HEK293 (cell line): Measurements from ENCODE around the gene TMEM126B.

Experiments used
- BCL11A ChIP-seq: fragments of 450-650 bp; formaldehyde crosslinking; IDR thresholded peaks from 2 replicates; pipeline ENCODE4 v1.5.1; 2016; ENCODE audit warnings: low read depth, missing biosample characterization, missing genetic modification characterization
- MEIS1 ChIP-seq: sonication (generic); formaldehyde crosslinking; IDR thresholded peaks from 2 replicates; pipeline ENCODE4 v1.8.1; 2022; ENCODE audit warnings: missing genetic modification reagents, mild to moderate bottlenecking, borderline replicate concordance
- OVOL3 ChIP-seq: fragments of 450-650 bp; formaldehyde crosslinking; IDR thresholded peaks from 2 replicates; pipeline ENCODE4 v1.5.1; 2016; ENCODE audit warnings: missing biosample characterization, missing genetic modification characterization
- SP2 ChIP-seq: fragments of 450-650 bp; formaldehyde crosslinking; IDR thresholded peaks from 2 replicates; pipeline ENCODE4 v1.5.1; 2016; ENCODE audit warnings: missing biosample characterization, missing genetic modification characterization
- ZBTB1 ChIP-seq: fragments of 450-650 bp; formaldehyde crosslinking; IDR thresholded peaks from 2 replicates; pipeline ENCODE4 v1.5.1; 2016; ENCODE audit warnings: missing biosample characterization, missing genetic modification characterization
- ZNF174 ChIP-seq: fragments of 450-650 bp; formaldehyde crosslinking; IDR thresholded peaks from 2 replicates; pipeline ENCODE4 v1.5.0; 2017; ENCODE audit warnings: missing biosample characterization, mild to moderate bottlenecking, missing genetic modification characterization
- ZNF670 ChIP-seq: fragments of 450-650 bp; formaldehyde crosslinking; IDR thresholded peaks from 2 replicates; pipeline ENCODE4 v1.5.1; 2016; ENCODE audit warnings: missing biosample characterization, missing genetic modification characterization, low read depth
- ZSCAN16 ChIP-seq: fragments of 450-650 bp; formaldehyde crosslinking; IDR thresholded peaks from 2 replicates; pipeline ENCODE4 v1.5.1; 2016; ENCODE audit warnings: missing biosample characterization, missing genetic modification characterization
- TF ChIP-seq, protein P1 (sequence below): fragments of 450-650 bp; formaldehyde crosslinking; IDR thresholded peaks from 2 replicates; pipeline ENCODE4 v1.5.1; 2016; ENCODE audit warnings: missing biosample characterization, missing genetic modification characterization
- TF ChIP-seq, protein P2 (sequence below): sonication (generic); formaldehyde crosslinking; IDR thresholded peaks from 2 replicates; pipeline ENCODE4 v1.8.1; 2022; ENCODE audit warnings: mild to moderate bottlenecking, moderate library complexity, missing genetic modification reagents
- TF ChIP-seq, protein P3 (sequence below): fragments of 450-650 bp; formaldehyde crosslinking; IDR thresholded peaks from 2 replicates; pipeline ENCODE4 v1.5.1; 2016; ENCODE audit warnings: missing biosample characterization, missing genetic modification characterization
- TF ChIP-seq, protein P4 (sequence below): fragments of 450-650 bp; formaldehyde crosslinking; IDR thresholded peaks from 2 replicates; pipeline ENCODE4 v1.5.1; 2016; ENCODE audit warnings: missing biosample characterization, missing genetic modification characterization
- TF ChIP-seq, protein P5 (sequence below): fragments of 450-650 bp; formaldehyde crosslinking; IDR thresholded peaks from 2 replicates; pipeline ENCODE4 v1.5.1; 2016; ENCODE audit warnings: missing biosample characterization, missing genetic modification characterization

DNA sequence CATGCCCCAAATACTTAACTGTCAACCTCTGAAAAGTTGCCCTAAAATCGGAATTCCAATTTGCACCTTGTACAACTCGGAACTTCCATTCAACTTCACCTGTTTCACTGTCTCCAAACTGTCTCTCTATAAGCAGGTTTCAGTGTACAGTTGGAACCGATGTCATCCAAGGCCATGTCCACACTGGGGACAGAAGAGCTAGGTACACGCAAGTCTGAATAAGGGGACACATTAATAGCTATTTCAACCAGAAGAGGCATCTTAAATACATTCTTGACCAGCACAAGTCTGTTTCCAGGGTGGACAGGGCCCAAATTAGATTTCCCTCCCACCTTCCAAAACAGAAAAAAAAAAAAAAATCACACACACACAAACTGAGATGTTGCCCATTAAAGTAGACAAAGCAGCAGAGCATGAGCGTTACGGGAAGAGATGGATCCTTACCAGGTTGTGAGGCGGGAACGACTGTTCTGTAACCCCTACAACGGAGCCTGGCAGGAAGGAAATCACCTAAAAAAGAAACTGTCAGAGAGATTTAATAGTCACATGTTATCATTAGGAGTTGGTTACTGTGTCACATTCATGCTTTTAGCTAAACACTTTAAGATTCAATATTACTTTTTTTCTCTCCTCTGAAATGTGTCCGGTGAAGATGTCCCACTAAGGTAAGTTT lies 34.8 kb downstream of the TMEM126B start:
- TF ChIP-seq BCL11A = no peak
- TF ChIP-seq, protein P1, sequence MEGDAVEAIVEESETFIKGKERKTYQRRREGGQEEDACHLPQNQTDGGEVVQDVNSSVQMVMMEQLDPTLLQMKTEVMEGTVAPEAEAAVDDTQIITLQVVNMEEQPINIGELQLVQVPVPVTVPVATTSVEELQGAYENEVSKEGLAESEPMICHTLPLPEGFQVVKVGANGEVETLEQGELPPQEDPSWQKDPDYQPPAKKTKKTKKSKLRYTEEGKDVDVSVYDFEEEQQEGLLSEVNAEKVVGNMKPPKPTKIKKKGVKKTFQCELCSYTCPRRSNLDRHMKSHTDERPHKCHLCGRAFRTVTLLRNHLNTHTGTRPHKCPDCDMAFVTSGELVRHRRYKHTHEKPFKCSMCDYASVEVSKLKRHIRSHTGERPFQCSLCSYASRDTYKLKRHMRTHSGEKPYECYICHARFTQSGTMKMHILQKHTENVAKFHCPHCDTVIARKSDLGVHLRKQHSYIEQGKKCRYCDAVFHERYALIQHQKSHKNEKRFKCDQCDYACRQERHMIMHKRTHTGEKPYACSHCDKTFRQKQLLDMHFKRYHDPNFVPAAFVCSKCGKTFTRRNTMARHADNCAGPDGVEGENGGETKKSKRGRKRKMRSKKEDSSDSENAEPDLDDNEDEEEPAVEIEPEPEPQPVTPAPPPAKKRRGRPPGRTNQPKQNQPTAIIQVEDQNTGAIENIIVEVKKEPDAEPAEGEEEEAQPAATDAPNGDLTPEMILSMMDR (tag by site-specific recombination) = no peak
- no peak for TF ChIP-seq ZBTB1 (tag by site-specific recombination)
- TF ChIP-seq, protein P2, sequence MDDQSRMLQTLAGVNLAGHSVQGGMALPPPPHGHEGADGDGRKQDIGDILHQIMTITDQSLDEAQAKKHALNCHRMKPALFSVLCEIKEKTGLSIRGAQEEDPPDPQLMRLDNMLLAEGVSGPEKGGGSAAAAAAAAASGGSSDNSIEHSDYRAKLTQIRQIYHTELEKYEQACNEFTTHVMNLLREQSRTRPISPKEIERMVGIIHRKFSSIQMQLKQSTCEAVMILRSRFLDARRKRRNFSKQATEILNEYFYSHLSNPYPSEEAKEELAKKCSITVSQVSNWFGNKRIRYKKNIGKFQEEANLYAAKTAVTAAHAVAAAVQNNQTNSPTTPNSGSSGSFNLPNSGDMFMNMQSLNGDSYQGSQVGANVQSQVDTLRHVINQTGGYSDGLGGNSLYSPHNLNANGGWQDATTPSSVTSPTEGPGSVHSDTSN (CRISPR knock-in tag) = no peak
- no peak for TF ChIP-seq MEIS1 (CRISPR knock-in tag)
- TF ChIP-seq, protein P3, sequence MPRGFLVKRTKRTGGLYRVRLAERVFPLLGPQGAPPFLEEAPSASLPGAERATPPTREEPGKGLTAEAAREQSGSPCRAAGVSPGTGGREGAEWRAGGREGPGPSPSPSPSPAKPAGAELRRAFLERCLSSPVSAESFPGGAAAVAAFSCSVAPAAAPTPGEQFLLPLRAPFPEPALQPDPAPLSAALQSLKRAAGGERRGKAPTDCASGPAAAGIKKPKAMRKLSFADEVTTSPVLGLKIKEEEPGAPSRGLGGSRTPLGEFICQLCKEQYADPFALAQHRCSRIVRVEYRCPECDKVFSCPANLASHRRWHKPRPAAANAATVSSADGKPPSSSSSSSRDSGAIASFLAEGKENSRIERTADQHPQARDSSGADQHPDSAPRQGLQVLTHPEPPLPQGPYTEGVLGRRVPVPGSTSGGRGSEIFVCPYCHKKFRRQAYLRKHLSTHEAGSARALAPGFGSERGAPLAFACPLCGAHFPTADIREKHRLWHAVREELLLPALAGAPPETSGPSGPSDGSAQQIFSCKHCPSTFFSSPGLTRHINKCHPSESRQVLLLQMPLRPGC = no peak
- TF ChIP-seq, protein P4, sequence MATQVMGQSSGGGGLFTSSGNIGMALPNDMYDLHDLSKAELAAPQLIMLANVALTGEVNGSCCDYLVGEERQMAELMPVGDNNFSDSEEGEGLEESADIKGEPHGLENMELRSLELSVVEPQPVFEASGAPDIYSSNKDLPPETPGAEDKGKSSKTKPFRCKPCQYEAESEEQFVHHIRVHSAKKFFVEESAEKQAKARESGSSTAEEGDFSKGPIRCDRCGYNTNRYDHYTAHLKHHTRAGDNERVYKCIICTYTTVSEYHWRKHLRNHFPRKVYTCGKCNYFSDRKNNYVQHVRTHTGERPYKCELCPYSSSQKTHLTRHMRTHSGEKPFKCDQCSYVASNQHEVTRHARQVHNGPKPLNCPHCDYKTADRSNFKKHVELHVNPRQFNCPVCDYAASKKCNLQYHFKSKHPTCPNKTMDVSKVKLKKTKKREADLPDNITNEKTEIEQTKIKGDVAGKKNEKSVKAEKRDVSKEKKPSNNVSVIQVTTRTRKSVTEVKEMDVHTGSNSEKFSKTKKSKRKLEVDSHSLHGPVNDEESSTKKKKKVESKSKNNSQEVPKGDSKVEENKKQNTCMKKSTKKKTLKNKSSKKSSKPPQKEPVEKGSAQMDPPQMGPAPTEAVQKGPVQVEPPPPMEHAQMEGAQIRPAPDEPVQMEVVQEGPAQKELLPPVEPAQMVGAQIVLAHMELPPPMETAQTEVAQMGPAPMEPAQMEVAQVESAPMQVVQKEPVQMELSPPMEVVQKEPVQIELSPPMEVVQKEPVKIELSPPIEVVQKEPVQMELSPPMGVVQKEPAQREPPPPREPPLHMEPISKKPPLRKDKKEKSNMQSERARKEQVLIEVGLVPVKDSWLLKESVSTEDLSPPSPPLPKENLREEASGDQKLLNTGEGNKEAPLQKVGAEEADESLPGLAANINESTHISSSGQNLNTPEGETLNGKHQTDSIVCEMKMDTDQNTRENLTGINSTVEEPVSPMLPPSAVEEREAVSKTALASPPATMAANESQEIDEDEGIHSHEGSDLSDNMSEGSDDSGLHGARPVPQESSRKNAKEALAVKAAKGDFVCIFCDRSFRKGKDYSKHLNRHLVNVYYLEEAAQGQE (tag by site-specific recombination) = no peak
- TF ChIP-seq, protein P5, sequence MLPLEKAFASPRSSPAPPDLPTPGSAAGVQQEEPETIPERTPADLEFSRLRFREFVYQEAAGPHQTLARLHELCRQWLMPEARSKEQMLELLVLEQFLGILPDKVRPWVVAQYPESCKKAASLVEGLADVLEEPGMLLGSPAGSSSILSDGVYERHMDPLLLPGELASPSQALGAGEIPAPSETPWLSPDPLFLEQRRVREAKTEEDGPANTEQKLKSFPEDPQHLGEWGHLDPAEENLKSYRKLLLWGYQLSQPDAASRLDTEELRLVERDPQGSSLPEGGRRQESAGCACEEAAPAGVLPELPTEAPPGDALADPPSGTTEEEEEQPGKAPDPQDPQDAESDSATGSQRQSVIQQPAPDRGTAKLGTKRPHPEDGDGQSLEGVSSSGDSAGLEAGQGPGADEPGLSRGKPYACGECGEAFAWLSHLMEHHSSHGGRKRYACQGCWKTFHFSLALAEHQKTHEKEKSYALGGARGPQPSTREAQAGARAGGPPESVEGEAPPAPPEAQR = no peak
- TF ChIP-seq ZNF670 (tag by site-specific recombination) = no peak
- TF ChIP-seq SP2 = no peak
- no peak for TF ChIP-seq ZNF174 (tag by site-specific recombination)
- TF ChIP-seq ZSCAN16 (tag by site-specific recombination) = no peak
- TF ChIP-seq OVOL3 (tag by site-specific recombination) = no peak
